OCI-M2 (cell line): ENCODE measurements around the gene MBLAC1.

Experiments
- DNase-seq: peaks from one replicate; lab custom pipeline; 2025; ENCODE audit not compliant: unreplicated experiment; lab: John Stamatoyannopoulos, UW

Gene MBLAC1

GRCh38 chr7:100170101-100170897 is 43.5 kb downstream of the MBLAC1 start:
- DNase-seq = no peak

- DNase-seq = no peak
Measured at GRCh38 chr7:100171087-100171681, 44.4 kb downstream of the MBLAC1 start.

- DNase-seq = no peak
Measured at GRCh38 chr7:100171840-100172239, 45.1 kb downstream of the MBLAC1 start.

GRCh38 chr7:100173806-100174495 is 47.2 kb downstream of the MBLAC1 start:
- DNase-seq = no peak

GRCh38 chr7:100174582-100174981 is 47.8 kb downstream of the MBLAC1 start:
- no peak for DNase-seq

- DNase-seq = no peak
Measured at GRCh38 chr7:100175296-100175935, 48.6 kb downstream of the MBLAC1 start.

- no peak for DNase-seq
Measured at GRCh38 chr7:100176096-100177044, 49.6 kb downstream of the MBLAC1 start.

GRCh38 chr7:100177045-100178001 is 50.6 kb downstream of the MBLAC1 start, which contains the start of the genes GPC2 and STAG3:
TSS of gene GPC2 (minus strand) at chr7:100177381. CDS start at chr7:100177199, 182 bp downstream.
TSS of gene STAG3 (plus strand) at chr7:100177918. CDS start at chr7:100180557, 2,639 bp downstream.
- DNase-seq = peak; percentile 87
